Amniotic stem cell (primary cell): Measurements from ENCODE around the gene IGF1R.

Experiments used
- DNase-seq: peaks from one replicate; lab custom pipeline; 2025; lab: John Stamatoyannopoulos, UW

The IGF1R gene

GRCh38 chr15:98909968-98910885, 261.9 kb downstream of the IGF1R start:
- DNase-seq = no peak

DNA sequence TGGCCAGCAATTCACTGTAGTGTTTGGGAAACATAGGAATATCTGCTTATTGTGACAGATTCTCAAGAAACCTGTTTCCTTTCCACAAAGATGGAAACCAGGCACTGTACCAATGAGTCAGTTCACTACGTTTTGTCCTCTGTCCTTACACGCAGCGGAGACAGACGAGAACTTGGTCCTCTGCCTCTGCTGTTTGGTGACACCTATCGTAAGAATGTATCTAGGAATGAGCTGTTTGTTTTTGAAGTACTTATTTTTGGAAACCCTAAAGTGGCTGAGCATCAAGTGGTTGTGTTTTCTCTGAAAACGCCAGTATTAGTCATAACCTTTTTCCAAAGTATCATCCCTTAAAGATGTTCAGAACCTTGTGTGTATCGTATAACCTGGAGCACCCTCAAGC, 266.3 kb downstream of the IGF1R start:
- DNase-seq = peak; percentile 73

GRCh38 chr15:98916826-98917225, 268.5 kb downstream of the IGF1R start:
- DNase-seq = no peak

- no peak for DNase-seq
These were observed 269.1 kb downstream of the IGF1R start for GRCh38 chr15:98917417-98917816.

GRCh38 chr15:98920091-98920880, 271.9 kb downstream of the IGF1R start:
- no peak for DNase-seq

GRCh38 chr15:98923171-98923570, 274.8 kb downstream of the IGF1R start:
- no peak for DNase-seq

- no peak for DNase-seq
These were observed 275.2 kb downstream of the IGF1R start for GRCh38 chr15:98923579-98923978.

GRCh38 chr15:98924401-98925049, 276.2 kb downstream of the IGF1R start:
- no peak for DNase-seq

DNA sequence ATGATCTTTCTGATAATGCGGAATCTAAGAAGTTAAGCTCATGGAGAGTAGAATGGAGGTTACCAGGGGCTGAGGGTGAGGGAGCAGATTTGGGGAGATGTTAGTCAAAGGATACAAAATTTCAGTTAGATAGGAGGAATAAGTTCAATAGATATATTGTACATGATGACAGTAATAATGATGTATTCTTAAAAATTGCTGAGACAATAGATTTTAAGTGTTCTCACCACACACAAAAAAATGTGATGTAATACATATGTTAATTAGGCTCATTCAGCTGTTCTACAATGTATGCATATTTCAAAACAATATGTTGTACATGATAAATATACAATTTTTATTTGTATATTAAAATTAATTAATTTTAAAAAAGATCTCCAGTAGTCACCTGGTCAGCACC, 277.9 kb downstream of the IGF1R start:
- no peak for DNase-seq

DNA sequence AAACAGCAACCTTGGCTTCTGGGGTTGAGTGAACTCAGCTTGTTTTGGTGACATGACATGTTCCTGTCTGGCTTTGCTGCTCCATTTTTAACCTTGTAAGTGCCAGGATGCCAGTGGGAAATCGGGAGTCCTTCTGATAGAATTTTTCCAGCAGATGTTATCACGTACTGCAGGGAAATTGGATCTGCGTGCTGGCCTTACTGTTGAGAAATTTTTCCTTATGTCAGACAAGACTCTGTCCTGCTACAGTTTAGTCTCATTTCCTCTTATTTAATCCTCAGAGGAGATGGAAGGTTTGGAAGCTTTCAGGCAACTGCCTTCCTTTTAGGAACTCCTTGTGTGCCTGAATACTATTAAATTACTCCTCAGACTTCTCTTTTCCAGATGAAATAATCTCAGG, 278.7 kb downstream of the IGF1R start:
- DNase-seq = no peak

DNA sequence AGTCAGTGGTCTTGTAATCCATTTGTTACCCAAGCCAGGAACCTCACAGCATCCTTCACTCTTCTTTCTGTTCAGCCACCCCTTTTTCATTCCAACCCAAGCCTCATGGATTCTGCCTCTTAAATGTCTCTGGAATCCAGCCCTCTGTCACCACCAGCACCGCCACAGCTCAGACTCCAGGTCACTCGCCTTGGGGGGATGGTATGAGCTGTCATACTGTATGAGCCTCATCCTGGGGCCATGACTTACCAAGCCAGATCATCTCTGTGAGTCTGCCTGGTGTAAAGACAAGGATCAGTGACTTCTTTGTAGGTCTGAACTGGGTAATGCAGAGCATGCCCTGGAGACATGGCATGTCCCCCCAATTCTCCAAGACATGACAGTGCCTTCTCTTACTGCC, 279.7 kb downstream of the IGF1R start:
- no peak for DNase-seq

DNA sequence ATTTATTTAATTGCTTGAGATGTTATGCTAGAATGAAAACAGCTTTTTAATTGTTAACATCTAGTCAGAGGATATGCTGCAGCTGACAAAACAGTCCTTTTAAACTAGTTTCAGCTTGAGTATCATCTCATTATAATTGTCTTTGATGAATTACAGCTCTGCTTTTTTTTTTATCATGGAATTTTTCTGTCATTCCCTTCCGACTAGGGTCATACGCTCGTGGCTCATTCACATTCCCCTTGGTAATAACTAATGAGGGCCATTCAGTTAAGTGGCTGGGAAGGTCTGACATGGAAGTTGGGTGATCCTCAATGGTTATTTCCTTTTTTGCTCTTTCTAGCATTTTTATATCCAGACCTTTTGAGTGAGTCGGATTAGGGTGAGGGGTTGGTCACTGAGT, 282.2 kb downstream of the IGF1R start:
- DNase-seq = no peak

- DNase-seq = no peak
These were observed 282.7 kb downstream of the IGF1R start for GRCh38 chr15:98931004-98931403.

DNA sequence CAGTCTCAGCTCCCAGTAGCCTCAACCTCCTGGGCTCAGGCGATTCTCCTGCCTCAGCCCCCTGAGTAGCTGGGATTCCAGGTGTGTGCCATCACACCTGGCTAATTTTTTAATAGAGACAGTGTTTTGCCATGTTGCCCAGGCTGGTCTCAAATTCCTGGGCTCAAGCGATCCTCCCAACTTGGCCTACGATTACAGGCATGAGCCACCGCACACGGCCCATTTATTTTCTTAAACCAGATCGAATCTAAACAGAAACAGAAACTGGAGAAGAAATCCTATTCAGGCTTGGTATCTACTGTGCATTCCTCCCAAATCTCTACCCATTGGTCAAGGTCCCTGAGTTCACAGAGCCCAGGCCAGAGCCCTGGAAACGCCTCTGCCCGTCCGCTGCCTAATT, 285.1 kb downstream of the IGF1R start:
- DNase-seq = no peak

DNA sequence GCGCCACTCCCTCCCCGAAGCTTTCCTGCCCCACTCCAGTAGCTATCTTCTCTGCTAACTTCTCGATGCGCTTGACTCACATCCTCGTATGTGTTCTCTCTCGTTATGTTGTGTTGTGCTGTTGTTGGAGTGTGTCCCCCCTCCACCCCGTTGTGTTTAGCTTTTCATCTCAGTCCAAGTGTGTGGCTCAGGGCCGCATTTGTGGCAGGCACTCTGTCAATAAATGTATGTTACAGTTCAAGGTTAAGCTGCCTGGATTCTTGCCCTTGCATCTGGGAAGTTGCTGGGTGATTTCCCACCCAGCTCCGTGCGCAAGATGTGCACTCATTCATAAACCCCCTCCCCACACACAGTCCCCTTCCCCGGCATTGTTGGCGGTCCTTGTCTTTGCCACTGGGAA, 287.4 kb downstream of the IGF1R start:
- DNase-seq = no peak

DNA sequence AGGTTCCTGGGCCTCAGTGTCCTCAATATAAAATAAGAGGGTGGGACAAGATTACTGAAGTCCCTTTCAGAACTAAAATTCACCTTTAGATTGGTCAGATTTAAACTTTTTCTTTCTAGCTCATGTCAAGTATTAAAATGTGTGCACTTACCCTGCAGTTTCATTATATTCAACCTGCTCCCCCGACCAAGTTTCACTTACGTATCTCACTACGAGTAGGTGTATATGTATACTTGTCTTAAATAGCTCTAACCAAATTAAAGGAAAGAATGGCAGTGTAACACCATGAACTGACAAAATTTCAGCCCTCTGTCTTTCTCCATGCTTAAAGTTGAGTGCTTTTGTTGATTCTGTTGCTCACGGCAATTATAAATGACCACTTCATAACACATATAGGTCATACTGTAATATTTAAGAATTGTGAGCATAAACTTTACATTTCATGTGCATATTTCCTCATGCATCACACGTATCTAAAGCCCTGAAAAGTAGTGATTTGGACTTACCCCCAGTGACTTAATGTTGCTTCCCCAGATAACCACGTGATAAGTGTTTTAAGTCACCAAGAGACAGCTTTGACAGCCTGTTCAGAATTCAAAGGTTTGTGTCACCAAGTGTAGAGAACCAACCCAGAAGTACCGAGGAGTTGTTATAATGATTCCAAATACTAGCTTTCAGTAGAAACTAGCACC, 289.2 kb downstream of the IGF1R start:
- DNase-seq = no peak

- no peak for DNase-seq
These were observed 289.7 kb downstream of the IGF1R start for GRCh38 chr15:98938105-98938417.

DNA sequence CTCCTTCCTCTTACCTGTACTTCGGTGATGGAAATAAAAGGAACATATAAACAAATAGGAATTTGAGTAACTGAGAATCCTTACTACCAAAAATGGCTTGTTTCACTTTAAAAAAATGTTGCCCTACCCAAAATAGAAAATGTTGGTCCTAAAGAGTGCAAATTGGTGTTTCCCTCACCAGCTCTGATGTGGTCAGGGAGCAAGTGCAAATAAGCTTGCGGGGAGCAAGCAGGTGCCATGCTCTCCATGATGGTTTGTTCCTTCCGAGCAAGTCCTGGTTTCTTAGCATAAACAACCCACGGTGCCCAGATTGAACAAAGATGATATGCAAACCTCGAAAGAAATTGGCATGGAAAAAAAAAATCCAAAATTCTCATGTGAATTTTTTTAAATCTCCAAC, 290.5 kb downstream of the IGF1R start:
- DNase-seq = no peak

GRCh38 chr15:98939311-98940080, 291.2 kb downstream of the IGF1R start:
- DNase-seq = no peak

- DNase-seq = no peak
These were observed 293.4 kb downstream of the IGF1R start for GRCh38 chr15:98941595-98942255.

DNA sequence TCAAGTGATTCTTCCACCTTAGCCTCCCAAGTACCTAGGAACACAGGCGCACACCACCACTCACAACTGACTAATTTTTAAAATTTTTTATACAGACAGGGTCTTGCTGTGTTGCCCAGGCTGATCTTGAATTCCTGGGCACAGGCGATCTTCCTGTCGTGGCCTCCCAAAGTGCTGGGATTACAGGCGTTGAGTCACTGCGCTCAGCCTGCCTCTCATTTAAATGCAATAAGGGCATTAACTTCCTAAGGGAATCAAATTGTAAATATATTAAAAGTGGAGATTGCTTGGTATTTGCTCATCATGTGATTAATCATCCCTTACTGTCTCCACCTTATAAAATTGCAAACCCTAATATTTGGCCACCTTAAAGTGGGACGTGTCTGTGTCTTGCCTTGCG, 294.1 kb downstream of the IGF1R start:
- DNase-seq = no peak
